GM20000 (cell line): ENCODE results near the gene PRSS3.

ENCODE experiments used
- DNase-seq: peaks from one replicate; pipeline ENCODE4 v3.0.0; 2012; ENCODE audit warnings: low spot score
- TF ChIP-seq, protein P1 (sequence below): IDR thresholded peaks from 2 replicates; pipeline ENCODE4 v1.5.1; 2012; ENCODE audit warnings: mild to moderate bottlenecking, control low read depth; ENCODE audit errors: extremely low read depth, missing control alignments

Gene PRSS3

DNA sequence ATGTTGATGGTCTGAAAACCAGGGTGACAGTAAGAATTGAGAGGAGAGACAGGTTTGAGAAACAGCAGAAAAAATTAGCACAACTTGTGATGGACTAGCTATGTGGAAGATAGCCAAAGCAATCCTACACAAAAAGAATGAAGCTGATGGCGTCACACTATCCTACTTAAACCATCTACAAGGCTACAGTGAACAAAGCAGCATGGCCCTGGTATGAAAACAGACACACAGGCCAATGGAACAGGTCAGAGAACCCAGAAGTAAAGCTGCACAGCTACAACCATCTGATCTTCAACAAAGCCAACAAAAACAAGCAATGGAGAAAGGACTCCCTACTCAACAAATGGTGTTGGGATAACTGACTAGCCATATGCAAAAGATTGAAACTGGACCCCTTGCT, 14.1 kb downstream of the PRSS3 start:
- TF ChIP-seq, protein P1, sequence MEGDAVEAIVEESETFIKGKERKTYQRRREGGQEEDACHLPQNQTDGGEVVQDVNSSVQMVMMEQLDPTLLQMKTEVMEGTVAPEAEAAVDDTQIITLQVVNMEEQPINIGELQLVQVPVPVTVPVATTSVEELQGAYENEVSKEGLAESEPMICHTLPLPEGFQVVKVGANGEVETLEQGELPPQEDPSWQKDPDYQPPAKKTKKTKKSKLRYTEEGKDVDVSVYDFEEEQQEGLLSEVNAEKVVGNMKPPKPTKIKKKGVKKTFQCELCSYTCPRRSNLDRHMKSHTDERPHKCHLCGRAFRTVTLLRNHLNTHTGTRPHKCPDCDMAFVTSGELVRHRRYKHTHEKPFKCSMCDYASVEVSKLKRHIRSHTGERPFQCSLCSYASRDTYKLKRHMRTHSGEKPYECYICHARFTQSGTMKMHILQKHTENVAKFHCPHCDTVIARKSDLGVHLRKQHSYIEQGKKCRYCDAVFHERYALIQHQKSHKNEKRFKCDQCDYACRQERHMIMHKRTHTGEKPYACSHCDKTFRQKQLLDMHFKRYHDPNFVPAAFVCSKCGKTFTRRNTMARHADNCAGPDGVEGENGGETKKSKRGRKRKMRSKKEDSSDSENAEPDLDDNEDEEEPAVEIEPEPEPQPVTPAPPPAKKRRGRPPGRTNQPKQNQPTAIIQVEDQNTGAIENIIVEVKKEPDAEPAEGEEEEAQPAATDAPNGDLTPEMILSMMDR: no peak
- DNase-seq: no peak

DNA sequence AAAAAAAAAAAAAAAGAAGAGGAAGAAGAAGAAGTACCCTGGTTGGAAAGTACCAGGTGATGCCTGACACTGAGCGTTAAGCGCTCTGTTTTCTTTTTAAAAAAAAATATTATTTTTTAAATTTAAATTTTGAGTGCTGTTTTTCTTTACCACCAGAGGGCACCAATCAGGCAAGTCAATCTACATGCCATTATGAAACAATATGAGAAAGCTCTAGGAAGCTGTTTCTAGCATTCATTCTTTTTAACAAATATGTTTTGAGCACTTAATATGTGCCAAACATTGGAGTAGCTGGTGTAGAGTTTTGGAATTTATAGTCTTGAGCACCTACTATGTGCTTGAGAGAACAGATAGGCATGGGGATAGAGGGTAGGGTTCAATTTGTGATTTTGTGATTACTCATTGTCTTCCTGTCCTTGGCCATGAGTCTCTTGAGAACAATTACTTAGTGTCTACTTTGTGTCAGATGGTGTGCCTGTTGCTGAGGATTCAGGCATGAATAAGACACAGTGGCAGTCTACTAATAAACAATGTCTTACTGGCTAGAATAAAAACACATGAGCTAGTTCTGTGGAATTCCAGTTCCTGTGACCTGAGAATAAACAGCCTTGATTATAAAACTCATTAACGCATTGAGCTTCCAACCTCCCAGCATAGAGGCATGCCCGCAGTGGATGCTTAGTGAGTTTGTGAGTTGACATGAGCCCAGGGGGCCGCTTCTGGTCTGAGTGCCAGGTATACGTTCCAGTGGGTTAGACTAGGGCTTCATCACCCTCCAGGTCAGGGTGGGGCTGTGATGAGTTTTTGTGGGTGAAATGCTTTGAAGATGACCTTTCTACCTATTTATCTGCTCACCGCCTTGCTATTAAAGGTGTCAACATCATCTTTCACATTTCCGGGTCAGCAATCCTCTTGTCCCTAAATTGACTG, 18.6 kb downstream of the PRSS3 start:
- DNase-seq: peak; percentile 49
- TF ChIP-seq, protein P1: no peak

DNA sequence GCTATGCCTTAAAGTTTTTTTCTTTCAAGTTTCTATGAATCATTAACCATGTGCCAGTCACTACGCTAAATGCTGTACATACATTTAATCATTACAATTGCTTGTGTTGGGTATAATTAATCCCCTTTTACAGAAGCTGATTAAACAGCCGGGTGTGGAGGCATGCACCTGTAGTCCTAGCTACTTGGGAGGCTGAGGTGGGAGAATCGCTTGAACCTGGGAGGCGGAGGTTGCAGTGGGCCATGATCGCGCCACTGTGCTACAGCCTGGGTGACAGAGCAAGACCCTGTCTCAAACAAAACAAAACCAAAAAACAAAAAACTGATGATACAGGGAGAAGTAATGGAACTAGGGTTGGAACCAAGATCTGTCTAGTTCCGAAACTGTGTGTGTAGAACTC, 20.4 kb downstream of the PRSS3 start:
- TF ChIP-seq, protein P1: no peak
- no peak for DNase-seq

DNA sequence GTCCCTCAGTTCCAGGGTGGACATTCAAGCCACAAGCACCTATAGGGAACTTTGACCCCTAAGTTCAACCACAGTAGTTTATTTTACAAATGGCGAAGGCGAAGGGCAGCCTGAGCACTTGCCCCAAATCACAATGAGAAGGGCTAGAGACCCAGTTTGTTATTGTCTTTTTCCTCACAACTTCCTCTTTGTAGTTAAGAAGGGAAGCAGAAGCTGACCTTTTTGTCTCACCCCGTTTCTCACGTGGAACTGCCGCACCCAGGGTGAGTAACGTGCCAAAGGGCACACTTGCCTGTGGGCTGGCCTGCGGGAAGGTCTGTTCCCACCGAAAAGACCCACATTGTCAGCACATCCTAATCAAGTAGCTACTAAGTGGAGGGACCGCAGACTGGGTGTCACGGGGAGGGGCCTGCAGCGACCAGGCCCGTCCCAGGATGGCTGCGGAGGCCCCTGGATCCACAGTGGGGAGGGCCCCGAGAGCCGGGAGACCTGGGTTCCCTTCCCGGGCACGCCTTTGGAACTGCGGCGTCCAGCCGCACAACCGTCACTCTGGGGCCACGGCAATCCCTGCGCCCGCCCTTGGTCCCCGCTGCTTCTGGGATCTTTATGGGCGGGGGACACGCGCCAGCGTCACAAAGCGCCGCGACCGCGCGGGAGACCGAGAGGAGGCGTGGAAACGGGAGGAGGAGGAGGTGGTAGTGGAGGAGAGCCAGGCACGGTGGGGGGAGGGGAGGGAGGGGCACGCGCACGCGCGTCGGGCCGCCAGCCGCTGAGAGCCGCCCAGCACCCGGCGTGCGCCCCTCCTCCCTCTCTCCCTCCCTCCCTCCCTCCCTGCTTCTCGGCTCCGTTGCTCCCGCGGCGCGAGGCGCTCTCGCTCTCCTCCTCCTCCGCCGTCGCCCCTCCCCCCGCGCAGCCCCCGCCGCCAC, 21.2 kb downstream of the PRSS3 start, which contains the start of gene UBE2R2:
TSS of gene UBE2R2 (plus strand) at position 834 of the 926 bp plus-strand sequence. CDS start 598 bp downstream, outside the sequence.
- DNase-seq: peak; percentile 99
- TF ChIP-seq, protein P1: no peak

DNA sequence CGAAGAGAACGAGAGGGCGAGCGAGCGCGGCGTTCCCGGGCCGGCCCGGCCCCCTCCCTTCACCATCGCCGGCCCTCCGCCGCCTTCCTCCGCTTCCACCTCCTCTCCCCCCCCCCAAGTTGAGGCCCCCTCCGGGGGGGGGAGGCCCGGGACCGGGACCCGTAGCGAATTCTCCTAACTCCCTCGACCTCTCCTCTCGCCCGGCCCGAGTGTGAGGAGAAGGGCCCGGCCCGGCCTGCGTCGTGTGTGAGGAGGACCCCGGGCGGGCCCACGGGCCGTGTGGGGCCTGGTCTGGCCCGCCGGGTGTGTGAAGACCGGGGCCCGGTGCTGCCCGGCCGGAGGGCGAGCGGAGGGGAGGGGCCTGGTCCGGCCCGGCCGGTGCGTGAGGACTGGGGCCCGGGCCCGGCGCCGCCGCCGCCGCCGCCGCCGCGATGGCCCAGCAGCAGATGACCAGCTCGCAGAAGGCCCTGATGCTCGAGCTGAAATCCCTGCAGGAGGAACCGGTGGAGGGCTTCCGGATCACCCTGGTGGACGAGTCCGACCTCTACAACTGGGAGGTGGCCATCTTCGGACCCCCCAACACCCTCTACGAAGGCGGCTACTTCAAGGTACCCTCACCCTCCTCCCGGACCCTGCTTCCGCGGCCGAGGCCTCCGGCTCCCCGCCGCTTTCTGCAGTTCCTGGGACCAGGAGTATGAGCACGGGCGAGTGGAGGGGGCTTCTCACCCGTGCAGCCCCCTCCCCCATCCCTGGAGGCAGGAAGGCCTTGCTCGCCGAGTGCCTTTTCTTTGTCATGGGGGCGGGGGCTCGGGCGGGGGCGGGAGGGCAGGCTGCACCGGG, 22.2 kb downstream of the PRSS3 start:
- TF ChIP-seq, protein P1: no peak
- peak; percentile 66 for DNase-seq

DNA sequence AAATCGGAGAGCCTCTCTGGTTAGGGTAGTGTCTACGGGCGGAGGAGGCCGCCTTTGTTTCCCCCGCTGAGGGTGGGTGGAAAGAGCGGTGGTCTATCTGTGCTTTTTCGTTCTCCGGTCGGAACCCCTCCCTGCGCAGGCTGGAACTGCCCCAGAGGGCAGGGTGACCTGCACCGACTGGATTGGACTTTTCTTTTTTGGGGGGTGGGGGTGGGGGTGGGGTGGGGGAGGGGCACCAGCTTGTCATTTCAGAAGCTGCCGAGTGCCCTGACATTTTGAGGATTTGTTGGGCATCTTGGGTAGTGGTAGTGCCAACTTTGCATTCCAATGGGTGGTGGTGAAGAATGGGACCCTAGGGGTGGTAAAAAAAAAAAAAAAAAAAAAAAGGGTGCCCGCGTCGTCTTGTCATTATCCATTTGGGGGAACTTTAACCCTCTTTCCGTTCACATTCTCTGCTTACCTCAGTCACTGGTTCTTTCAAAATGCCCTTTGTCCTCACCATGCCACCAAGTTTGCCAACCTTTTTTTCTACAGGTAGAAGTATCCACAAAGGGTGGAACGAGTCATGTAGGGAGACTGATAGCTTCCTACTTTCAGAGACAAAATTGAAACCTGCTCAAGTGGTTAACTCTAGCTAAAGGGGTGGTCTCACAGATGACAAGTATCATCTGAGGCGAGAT, 22.9 kb downstream of the PRSS3 start:
- peak; percentile 41 for DNase-seq
- TF ChIP-seq, protein P1: no peak
